ENCODE measurements around the gene TMEM69.

TMEM69 gene

DNA sequence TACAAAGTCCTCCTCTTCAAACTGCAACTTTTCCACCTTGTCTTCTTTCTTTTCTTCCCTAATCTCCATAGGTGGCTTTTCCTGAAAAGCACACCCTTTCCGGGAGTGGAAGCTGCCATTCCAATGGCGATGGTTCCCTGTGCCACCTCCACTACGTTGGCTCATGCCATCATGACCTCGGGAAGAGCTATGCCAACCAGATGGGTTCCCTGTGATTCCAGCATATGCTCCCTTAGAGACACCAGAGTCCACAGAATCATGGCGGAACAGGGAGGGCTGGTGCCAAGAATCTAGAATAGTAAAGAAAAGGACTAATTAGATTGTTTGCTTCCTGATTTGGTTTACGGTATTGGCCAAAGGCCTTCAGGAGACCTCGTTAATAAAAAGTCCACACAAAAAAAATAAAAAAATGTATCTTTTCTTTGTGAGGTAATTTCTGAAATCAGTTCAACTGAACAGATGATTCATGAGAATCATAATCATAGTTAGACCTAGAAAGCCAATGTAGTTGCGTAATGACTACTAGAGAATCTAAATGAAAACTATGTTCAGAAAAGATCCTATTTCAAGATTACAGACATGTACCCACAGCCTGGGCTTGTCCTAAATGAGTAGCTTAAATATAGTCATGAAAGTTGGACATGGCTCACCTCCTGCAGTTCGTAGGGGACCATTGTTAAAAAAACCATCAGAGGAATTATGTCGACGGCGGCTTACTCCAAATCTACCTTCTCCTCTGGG lies 33.3 kb upstream of the TMEM69 start:
- DNase-seq (ENCODE audit: low read depth in 2 of 2), result peak; percentile 15 to 48
- no peak overlapping the region for H3K4me3 ChIP-seq (replicated peaks in 1 of 2; ENCODE audit: low read depth in 2 of 2, low read length in 2 of 2)
- TF ChIP-seq, protein P1, sequence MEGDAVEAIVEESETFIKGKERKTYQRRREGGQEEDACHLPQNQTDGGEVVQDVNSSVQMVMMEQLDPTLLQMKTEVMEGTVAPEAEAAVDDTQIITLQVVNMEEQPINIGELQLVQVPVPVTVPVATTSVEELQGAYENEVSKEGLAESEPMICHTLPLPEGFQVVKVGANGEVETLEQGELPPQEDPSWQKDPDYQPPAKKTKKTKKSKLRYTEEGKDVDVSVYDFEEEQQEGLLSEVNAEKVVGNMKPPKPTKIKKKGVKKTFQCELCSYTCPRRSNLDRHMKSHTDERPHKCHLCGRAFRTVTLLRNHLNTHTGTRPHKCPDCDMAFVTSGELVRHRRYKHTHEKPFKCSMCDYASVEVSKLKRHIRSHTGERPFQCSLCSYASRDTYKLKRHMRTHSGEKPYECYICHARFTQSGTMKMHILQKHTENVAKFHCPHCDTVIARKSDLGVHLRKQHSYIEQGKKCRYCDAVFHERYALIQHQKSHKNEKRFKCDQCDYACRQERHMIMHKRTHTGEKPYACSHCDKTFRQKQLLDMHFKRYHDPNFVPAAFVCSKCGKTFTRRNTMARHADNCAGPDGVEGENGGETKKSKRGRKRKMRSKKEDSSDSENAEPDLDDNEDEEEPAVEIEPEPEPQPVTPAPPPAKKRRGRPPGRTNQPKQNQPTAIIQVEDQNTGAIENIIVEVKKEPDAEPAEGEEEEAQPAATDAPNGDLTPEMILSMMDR (IDR thresholded peaks at IDR 0.05; ENCODE audit: low read depth, low read length), result no peak

GRCh38 chr1:45656573-45657226 lies 31.3 kb upstream of the TMEM69 start:
- DNase-seq (ENCODE audit: low read depth in 2 of 2), result no peak
- no peak overlapping the region for H3K4me3 ChIP-seq (replicated peaks in 1 of 2; ENCODE audit: low read depth in 2 of 2, low read length in 2 of 2)
- TF ChIP-seq, protein P1 (IDR thresholded peaks at IDR 0.05; ENCODE audit: low read depth, low read length), result no peak

DNA sequence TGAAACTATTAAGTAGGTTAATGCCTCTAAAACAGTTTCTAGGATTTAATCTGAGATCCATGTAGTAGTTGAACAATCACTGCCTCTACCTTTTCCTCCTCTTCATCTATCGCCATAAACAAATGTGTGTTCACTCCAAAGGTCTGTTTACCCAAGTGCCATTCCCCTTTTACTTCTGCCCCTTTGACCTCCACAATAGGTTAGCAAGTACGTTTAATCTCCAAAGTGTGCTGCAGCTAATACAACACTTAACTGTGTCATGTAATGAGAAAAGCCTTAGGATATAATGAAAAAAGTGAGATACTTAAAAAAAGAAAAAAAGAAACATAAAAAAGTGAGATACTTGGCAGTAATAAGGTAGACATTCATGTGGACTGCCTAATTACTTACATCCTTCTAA lies 29.8 kb upstream of the TMEM69 start:
- H3K4me3 ChIP-seq (replicated peaks in 1 of 2; ENCODE audit: low read depth in 2 of 2, low read length in 2 of 2), result no peak overlapping the region
- TF ChIP-seq, protein P1 (IDR thresholded peaks at IDR 0.05; ENCODE audit: low read depth, low read length), result no peak
- DNase-seq (ENCODE audit: low read depth in 2 of 2), result no peak

- TF ChIP-seq, protein P1 (IDR thresholded peaks at IDR 0.05; ENCODE audit: low read depth, low read length), result no peak
- no peak overlapping the region for H3K4me3 ChIP-seq (replicated peaks in 1 of 2; ENCODE audit: low read depth in 2 of 2, low read length in 2 of 2)
- no peak for DNase-seq (ENCODE audit: low read depth in 2 of 2)
These were observed 28.8 kb upstream of the TMEM69 start for GRCh38 chr1:45659222-45659621.

DNA sequence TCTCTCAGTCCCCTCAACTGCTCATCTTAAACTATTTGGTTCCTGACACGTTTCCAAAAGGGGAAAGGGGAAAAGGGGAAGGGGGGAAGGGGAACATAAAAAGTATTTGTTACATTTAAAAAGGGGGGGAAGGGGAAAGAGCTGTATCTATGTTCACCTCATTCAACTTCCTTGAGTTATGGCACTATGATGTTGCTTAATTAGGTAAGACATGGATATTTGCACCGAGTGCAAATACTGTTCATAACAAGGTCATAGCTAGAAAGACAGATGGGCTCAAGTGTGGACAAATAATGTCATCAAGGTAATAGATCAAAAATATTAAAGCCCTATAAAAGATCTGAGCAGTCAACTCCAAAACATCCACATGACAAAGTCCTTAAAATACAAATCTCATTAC lies 27.6 kb upstream of the TMEM69 start:
- H3K4me3 ChIP-seq (replicated peaks in 1 of 2; ENCODE audit: low read depth in 2 of 2, low read length in 2 of 2), result no peak overlapping the region
- TF ChIP-seq, protein P1 (IDR thresholded peaks at IDR 0.05; ENCODE audit: low read depth, low read length), result no peak
- DNase-seq (ENCODE audit: low read depth in 2 of 2), result no peak

DNA sequence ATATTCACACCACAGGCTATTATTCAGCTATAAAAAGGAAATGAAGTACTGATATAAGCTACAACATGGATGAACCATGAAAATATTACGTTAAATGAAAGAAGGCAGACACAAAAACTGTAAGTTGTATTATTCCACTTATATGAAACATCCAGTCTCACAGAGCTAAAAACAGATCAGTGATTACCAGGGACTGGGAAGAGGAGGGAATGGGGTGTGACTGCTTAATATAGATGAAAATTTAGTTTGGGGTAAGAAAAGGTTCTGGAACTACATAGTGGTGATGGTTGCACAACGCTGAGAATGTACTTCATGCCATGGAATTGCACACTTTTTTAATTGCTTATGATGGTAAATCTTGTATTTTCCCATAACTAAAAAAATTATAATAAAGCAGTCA lies 21.1 kb upstream of the TMEM69 start:
- TF ChIP-seq, protein P1 (IDR thresholded peaks at IDR 0.05; ENCODE audit: low read depth, low read length), result no peak
- no peak overlapping the region for H3K4me3 ChIP-seq (replicated peaks in 1 of 2; ENCODE audit: low read depth in 2 of 2, low read length in 2 of 2)
- no peak for DNase-seq (ENCODE audit: low read depth in 2 of 2)
